ENCODE data around the gene LRRC4B.
A peak's percentile ranks its signal among the peaks of the same experiment; 100 is the strongest.

The LRRC4B gene

GRCh38 chr19:50558039-50558438, 10.2 kb downstream of the LRRC4B start:
- TF ChIP-seq CTCF (conservative IDR thresholded peaks at IDR 0.05) = no peak
- H3K27ac ChIP-seq = no peak overlapping the region

- TF ChIP-seq CTCF (conservative IDR thresholded peaks at IDR 0.05) = no peak
- H3K27ac ChIP-seq = no peak overlapping the region
Measured at GRCh38 chr19:50557009-50557613, 11.1 kb downstream of the LRRC4B start.

- TF ChIP-seq CTCF (conservative IDR thresholded peaks at IDR 0.05) = peak; percentile 99
- H3K27ac ChIP-seq = no peak overlapping the region
Measured at GRCh38 chr19:50556282-50557008, 11.8 kb downstream of the LRRC4B start.

- TF ChIP-seq CTCF (conservative IDR thresholded peaks at IDR 0.05) = no peak
- no peak overlapping the region for H3K27ac ChIP-seq
Measured at GRCh38 chr19:50555450-50556281, 12.6 kb downstream of the LRRC4B start.

- no peak for TF ChIP-seq CTCF (conservative IDR thresholded peaks at IDR 0.05)
- H3K27ac ChIP-seq = no peak overlapping the region
Measured at GRCh38 chr19:50555033-50555432, 13.2 kb downstream of the LRRC4B start.

GRCh38 chr19:50554212-50554611, 14.0 kb downstream of the LRRC4B start:
- no peak for TF ChIP-seq CTCF (conservative IDR thresholded peaks at IDR 0.05)

GRCh38 chr19:50553134-50553703, 15.0 kb downstream of the LRRC4B start:
- H3K27ac ChIP-seq = no peak overlapping the region
- no peak for TF ChIP-seq CTCF (conservative IDR thresholded peaks at IDR 0.05)

More at GRCh38 chr19:50554212-50554611, 14.0 kb downstream of the LRRC4B start:
- no peak overlapping the region for H3K27ac ChIP-seq
